ENCODE results near the gene ZNF716. TPM values are rescaled to one million over a fixed set of nuclear protein-coding genes. Genes with fewer than 3 reads are reported as not detected.
"Not testable (repeated sequence)": the region's sequence is repeated elsewhere in the genome, so short reads cannot be mapped to it uniquely, and the experiment has no call there.

The ZNF716 gene
- total RNA-seq, 1 donor from 2014 or later, result not detected

DNA sequence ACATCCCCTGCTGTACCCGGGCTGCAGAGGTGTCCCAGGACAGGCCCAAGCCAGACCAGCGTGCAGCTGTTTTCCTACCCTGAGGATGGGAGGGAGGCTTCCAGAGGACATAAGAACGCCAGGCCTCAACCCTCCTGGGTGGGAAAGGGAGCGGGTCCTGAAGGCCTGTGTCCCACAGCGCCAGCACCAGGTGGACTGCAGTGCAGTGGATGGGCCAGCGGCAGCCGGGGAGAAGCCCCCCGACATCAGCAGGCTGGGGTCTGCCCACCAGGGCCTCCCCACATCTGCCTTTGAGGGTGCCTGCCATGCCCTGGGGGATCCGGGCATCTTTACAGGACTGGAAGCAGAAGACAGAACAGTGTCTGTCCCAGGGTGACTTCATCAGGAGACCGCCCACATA lies 22.8 kb upstream of the ZNF716 start:
- Histone ChIP-seq H3K27ac (no peak overlapping the region), H3K27me3 (ENCODE audit: low read depth) (no peaks in the 10 kb centered on the region), H3K36me3 (no peaks in the 10 kb centered on the region), H3K9me3 (no peaks in the 10 kb centered on the region), H3K4me1 (no peaks in the 10 kb centered on the region), H3K4me3 (no peak overlapping the region)
- TF ChIP-seq, protein P1, sequence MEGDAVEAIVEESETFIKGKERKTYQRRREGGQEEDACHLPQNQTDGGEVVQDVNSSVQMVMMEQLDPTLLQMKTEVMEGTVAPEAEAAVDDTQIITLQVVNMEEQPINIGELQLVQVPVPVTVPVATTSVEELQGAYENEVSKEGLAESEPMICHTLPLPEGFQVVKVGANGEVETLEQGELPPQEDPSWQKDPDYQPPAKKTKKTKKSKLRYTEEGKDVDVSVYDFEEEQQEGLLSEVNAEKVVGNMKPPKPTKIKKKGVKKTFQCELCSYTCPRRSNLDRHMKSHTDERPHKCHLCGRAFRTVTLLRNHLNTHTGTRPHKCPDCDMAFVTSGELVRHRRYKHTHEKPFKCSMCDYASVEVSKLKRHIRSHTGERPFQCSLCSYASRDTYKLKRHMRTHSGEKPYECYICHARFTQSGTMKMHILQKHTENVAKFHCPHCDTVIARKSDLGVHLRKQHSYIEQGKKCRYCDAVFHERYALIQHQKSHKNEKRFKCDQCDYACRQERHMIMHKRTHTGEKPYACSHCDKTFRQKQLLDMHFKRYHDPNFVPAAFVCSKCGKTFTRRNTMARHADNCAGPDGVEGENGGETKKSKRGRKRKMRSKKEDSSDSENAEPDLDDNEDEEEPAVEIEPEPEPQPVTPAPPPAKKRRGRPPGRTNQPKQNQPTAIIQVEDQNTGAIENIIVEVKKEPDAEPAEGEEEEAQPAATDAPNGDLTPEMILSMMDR (IDR thresholded peaks at IDR 0.05), result no peak
- ATAC-seq (peak in 1 of 2 donors; percentile 9), DNase-seq (no peak)
- intact Hi-C loops (cut with DNase I), result no loop called here

DNA sequence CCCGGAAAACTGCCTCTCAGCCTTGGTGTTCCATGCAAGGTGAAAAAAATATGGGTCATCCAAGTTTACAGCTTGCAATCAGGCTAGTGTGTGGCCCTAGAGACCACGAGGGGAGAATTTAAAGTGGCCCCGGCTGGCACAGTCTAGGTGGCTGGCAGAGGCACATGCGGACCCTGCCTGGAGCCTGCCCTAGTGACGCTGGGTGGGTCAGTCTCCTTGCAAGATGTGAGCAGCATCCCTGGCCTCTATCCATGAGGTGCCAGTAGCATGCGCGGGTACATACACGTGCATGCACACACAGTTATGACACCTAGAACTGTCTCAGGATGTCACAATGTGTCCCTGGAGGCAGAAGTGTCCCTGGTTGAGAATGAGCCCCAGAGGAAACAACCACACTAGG lies 22.4 kb upstream of the ZNF716 start:
- H3K9me3 ChIP-seq, result no peaks in the 10 kb centered on the region
- H3K36me3 ChIP-seq, result no peaks in the 10 kb centered on the region
- H3K27me3 ChIP-seq (ENCODE audit: low read depth), result no peaks in the 10 kb centered on the region
- no peaks in the 10 kb centered on the region for H3K4me1 ChIP-seq
- H3K4me3 ChIP-seq, result no peak overlapping the region
- intact Hi-C loops (cut with DNase I), result no loop called here
- ATAC-seq, result no peak
- H3K27ac ChIP-seq, result no peak overlapping the region
- DNase-seq, result no peak
- TF ChIP-seq, protein P1 (IDR thresholded peaks at IDR 0.05), result no peak

DNA sequence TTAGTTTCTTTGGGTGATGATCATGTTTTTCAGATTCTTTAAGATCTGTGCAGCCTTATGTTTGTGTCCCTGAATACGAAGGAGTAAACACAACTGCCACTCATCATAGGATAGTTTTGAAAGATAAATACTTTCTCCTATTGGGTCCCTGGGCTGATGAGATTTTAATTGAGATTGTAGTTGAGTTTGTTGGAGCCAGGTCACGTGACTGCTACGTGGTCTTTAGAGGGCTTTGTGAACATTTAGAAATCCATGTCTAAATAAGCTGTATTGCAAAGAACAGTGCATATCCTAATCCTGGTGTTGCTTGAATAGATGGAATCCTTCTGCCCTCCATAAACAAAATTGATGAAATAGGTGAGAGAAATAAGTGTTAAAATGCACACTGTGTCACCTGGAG lies 17.4 kb upstream of the ZNF716 start:
- Histone ChIP-seq H3K4me3 (no peak overlapping the region), H3K27me3 (ENCODE audit: low read depth) (no peaks in the 10 kb centered on the region), H3K9me3 (no peaks in the 10 kb centered on the region), H3K27ac (no peak overlapping the region), H3K4me1 (no peaks in the 10 kb centered on the region), H3K36me3 (no peaks in the 10 kb centered on the region)
- intact Hi-C loops (cut with DNase I), result no loop called here
- TF ChIP-seq, protein P1 (IDR thresholded peaks at IDR 0.05), result no peak
- DNase-seq (no peak), ATAC-seq (no peak)

DNA sequence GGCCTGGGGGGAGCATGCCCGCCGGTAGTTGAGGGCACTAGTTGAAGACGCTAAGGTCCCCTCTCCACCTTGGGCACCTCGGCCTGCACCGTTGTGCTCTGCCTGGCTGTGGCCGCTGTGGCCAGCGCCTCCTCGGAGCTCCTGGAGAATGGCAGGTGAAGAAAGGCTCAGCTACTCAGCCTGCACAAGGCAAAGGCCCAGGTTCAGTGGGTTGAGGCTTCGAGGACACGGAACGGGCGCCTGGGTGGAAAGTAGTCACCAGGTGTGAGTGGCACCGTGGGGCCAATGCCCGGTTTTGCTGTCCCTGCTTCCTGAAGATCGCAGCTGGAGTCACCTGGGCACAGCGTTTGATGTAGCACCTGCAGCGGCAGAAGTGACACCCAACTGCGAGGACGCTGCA lies 12.4 kb upstream of the ZNF716 start:
- H3K9me3 ChIP-seq, result peaks cover 6% of the 10 kb centered on the region
- intact Hi-C loops (cut with DNase I), result no loop called here
- no peak for DNase-seq
- no peak overlapping the region for H3K4me3 ChIP-seq
- no peaks in the 10 kb centered on the region for H3K36me3 ChIP-seq
- ATAC-seq, result no peak
- H3K27me3 ChIP-seq (ENCODE audit: low read depth), result no peaks in the 10 kb centered on the region
- H3K27ac ChIP-seq, result no peak overlapping the region
- TF ChIP-seq, protein P1 (IDR thresholded peaks at IDR 0.05), result no peak
- H3K4me1 ChIP-seq, result no peaks in the 10 kb centered on the region

DNA sequence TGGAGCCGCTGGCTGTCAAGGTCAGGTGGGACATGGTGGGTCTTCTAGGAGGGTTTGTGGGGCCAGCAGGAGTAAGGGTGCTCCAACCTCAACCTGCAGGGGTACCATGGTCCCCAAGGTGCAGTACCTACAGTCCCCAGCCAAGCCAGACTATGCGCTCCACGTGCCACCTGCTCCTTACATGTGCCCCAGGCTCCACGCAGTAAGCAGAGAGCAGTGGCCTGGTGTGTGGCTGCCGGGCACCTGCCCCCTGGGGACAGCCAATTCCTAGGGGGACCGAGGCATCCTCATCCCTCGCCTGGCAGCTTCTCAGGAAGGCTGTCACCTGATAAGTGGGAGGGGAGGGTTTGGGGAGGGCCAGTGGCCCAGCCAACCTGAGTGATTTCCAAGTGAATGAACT lies 11.7 kb upstream of the ZNF716 start:
- no peak overlapping the region for H3K4me3 ChIP-seq
- no peaks in the 10 kb centered on the region for H3K4me1 ChIP-seq
- H3K27me3 ChIP-seq (ENCODE audit: low read depth), result no peaks in the 10 kb centered on the region
- no peaks in the 10 kb centered on the region for H3K36me3 ChIP-seq
- TF ChIP-seq, protein P1 (IDR thresholded peaks at IDR 0.05), result no peak
- DNase-seq (no peak), ATAC-seq (peak in 1 of 2 donors; percentile 47)
- H3K27ac ChIP-seq, result no peak overlapping the region
- intact Hi-C loops (cut with DNase I), result no loop called here
- H3K9me3 ChIP-seq, result peaks cover 6% of the 10 kb centered on the region

DNA sequence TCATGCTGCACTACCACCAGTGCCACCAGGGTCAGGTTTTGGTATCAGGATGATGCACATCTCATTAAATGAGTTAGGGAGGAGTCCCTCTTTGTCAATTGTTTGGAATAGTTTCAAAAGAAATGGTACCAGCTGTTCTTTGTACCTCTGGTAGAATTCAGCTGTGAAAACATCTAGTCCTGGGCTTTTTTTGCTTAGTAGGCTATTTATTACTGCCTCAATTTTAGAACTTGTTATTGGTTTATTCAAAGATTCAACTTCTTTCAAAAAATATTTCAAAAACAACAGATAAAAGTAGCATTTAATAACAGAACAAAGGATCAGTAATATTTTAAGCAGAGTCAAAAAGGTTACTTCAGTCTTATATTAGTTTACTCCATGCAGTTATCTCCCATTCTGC lies 6.4 kb upstream of the ZNF716 start:
- TF ChIP-seq, protein P1 (IDR thresholded peaks at IDR 0.05), result no peak
- ATAC-seq (no peak), DNase-seq (no peak)
- Histone ChIP-seq H3K4me1 (no peaks in the 10 kb centered on the region), H3K36me3 (no peaks in the 10 kb centered on the region), H3K27ac (no peak overlapping the region), H3K27me3 (ENCODE audit: low read depth) (no peaks in the 10 kb centered on the region), H3K9me3 (peaks cover 10% of the 10 kb centered on the region), H3K4me3 (no peak overlapping the region)
- intact Hi-C loops (cut with DNase I), result no loop called here

DNA sequence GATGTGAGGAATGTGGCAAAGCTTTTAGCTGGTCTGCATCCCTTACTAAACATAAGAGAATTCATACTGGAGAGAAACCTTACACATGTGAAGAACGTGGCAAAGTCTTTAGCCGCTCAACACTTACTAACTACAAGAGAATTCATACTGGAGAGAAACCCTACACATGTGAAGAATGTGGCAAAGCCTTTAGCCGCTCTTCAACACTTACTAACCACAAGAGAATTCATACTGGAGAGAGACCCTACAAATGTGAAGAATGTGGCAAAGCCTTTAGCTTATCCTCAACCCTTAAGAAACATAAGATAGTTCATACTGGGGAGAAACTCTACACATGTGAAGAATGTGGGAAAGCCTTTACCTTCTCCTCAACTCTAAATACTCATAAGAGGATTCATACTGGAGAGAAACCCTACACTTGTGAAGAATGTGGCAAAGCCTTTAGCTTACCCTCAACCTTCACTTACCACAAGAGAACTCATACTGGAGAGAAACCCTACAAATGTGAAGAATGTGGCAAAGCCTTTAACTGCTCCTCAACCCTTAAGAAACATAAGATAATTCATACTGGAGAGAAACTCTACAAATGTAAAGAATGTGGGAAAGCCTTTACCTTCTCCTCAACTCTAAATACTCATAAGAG lies 19.3 kb downstream of the ZNF716 start:
- H3K27me3 ChIP-seq (ENCODE audit: low read depth); H3K36me3 ChIP-seq; H3K4me1 ChIP-seq; DNase-seq; ATAC-seq; H3K27ac ChIP-seq; H3K4me3 ChIP-seq; intact Hi-C loops (cut with DNase I): not testable (repeated sequence)
- peaks cover 82% of the 10 kb centered on the region for H3K9me3 ChIP-seq

DNA sequence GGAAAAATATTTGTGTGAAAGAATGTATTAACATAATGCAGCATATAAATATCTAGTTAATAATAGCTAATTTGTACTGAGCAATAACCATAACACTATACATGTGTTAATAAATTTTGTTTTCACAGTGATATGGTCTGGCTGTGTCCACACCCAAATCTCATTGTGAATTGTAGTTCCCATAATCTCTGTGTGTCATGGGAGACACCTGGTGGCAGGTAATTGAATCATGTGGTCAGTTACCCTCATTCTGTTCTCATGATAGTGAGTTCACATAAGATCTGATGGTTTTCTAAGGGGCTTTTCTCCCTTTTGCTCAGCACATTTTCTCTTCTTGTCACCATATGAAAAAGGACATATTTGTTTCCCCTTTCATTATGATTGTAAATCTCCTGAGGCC lies 30.3 kb downstream of the ZNF716 start:
- H3K4me1 ChIP-seq; intact Hi-C loops (cut with DNase I); ATAC-seq; H3K36me3 ChIP-seq; H3K27ac ChIP-seq; H3K4me3 ChIP-seq; H3K27me3 ChIP-seq (ENCODE audit: low read depth); DNase-seq: not testable (repeated sequence)
- peaks cover 22% of the 10 kb centered on the region for H3K9me3 ChIP-seq
